Stimulated activated CD4-positive, alpha-beta T cell treated with anti-CD3 and anti-CD28 coated beads, TNF-alpha, amount 100 ng/mL, for 48 hours (primary cell): ENCODE data around the gene MARK3.

Experiments
- DNase-seq, 3 donors: peaks; one replicate each; pipeline ENCODE4 v3.0.0-alpha.2; 2020; ENCODE audit warnings: low read depth in 3 of 3

Gene MARK3

DNA sequence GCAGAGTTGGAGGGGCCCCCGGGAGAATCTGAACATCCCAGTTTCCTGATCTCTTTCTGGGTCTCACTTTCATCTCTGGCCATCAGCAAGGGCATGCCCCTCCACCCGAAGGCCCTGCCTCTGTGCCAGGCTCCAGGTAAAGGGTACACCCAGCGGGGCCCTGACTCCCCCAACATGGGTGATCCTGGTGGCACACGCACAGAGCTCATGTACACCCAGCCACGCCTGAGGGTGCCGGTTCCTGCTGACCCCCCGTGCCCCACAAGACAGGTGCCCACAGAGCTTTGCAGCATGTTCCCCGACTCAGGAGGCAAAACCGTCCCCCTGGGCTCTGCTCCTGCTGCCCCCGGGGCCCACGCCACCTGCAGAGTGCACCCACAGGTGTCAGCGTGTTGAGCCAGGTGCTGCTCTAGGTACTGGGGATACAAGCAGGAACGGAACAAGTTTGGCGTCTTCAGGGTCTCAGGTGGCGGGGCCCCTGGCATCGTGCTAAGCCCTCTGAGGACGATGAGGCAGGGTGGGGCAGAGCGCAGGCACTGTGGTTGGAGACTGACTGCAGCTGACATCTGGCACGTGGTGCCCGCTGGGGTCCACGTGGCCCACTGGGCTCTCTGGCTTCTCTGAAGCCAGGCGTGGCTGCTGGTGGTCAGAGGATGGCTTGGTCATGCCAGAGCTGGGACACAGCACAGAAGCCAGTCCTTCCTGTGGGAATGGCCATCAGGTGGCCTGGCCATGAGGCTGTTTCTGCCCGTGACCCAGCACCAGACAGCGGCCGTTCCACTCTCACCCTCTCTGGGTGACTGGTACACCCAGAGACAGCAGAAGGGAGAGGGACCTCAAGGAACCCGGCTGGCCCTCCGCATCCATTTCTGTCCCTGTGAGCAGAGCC lies 163.5 kb downstream of the MARK3 start:
- no peak for DNase-seq

DNA sequence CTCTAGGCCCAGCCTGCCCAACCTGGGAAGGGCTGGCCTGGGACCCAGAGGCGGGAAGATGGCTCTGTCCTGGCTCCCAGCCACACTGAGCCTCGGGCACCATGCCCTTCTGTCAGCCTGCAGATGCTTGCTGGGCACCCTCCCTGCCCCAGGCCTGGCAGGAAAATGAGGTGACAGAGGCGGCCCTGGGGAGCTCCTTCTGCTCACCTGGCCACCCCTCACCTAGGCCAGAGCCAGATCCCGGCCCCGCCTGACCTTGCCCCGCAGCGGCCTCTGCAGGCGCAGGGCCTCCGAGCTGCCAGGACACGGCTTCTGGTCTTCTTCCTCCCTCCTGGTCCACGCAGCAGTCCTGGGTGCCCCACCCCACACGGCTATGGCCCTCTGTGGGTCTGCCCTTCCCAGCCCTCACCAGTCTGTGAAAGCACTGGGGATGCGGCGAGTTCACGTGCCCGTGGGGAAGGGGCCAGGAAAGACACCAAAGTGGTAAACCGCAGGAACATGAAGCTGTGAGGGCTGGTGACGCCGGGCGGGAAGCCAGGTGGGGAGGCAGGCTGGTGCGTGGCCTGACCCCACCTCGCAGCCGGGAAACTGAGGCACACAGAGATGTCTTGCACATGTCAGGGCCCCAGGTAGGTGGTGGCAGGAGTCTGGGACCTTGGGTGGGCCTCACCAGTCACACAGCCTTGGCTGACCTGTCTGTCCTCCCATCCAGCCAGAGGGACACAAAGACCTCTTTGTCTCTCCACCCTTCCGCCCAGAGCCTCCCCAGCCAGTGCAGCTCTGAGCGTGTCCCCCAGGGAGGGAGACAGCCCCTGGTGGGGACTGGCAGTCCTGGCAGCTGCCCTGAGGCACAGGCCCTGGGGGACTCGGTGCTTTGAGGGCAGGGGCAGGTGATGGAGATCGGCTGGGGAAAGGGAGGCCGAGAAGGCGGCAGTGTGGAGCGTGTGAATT lies 164.4 kb downstream of the MARK3 start:
- DNase-seq, result no peak

DNA sequence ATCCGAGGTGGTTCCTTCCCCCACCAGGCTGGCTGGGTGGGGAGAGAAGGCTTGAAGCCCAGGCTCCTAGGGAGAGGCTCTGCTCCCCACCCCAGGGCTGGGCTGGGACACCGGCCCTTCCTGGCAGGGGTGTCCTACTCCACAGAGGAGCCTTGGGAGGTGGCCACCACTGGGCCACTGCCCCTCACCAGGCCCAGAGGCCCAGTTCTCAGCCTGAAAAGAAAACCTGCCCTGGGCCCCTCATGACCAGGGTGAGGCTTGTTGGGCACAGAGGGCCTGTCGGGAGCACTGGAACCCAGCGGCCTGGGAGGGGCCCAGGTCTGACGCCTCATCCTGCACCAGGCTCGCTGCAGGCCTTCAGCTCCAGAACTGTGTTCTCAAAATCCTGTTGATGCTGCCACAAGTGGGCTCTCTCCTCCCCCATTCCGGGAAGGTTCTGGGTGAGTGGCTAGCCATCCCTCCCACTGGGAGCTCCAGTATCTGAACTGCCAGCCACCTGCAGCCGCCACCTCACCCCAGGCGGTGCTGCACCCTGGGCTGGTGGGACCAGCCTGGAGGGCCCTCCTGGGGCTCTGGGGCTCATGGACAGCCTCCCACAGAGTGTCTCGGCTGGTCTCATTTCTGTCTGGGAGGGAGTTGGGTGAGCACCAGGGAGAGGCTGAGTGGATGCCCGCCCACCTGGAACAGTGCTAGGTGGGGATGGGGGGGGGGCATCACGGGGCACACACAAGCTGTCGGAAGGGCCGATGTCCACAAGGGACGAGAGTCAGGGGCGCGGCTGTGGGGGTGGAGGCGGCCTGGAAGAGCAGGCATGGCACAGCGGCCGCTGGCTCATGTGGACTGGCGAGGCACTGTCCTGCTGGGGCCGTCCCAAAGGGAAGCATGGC lies 165.5 kb downstream of the MARK3 start:
- no peak for DNase-seq

- DNase-seq, result no peak
These were observed 166.1 kb downstream of the MARK3 start for GRCh38 chr14:103551338-103551762.

- no peak for DNase-seq
These were observed 167.0 kb downstream of the MARK3 start for GRCh38 chr14:103552011-103552845.

GRCh38 chr14:103552846-103553210 lies 167.6 kb downstream of the MARK3 start:
- no peak for DNase-seq
